ENCODE measurements around the gene VMP1.

GRCh38 chr17:59676716-59677115 lies 30.7 kb upstream of the VMP1 start:
- no peak for TF ChIP-seq CTCF (IDR thresholded peaks at IDR 0.05)
- no peak for TF ChIP-seq POLR2A (IDR thresholded peaks at IDR 0.05)
- no peak for TF ChIP-seq POLR2AphosphoS5 (IDR thresholded peaks at IDR 0.05)
